T1000 (cell line): ENCODE results near the gene TBCK.
"Not testable (repeated sequence)": the region's sequence is repeated elsewhere in the genome, so short reads cannot be mapped to it uniquely, and the experiment has no call there.

ENCODE experiments used
- DNase-seq: peaks from one replicate; lab custom pipeline; 2025; ENCODE audit warnings: mixed read lengths; lab: John Stamatoyannopoulos, UW

Gene TBCK

DNA sequence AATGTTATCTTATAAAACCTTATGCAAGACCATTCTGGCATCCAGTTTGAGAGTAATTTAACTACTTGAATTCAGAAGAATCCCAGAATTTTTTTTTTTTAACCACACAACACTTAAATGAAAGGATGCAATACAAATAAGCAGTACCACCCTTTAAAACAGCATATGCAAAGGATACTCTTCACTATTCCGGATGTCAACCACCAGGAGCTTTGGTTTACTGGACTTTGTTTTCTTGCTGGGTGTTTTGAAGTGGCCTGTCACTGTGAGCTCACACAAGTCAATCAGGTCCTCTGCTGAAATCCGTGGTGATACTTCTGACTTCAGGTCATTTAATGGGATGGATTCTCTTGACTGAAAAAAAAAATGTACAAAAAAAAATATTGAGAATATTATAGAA lies 200.0 kb downstream of the TBCK start:
- DNase-seq: no peak

DNA sequence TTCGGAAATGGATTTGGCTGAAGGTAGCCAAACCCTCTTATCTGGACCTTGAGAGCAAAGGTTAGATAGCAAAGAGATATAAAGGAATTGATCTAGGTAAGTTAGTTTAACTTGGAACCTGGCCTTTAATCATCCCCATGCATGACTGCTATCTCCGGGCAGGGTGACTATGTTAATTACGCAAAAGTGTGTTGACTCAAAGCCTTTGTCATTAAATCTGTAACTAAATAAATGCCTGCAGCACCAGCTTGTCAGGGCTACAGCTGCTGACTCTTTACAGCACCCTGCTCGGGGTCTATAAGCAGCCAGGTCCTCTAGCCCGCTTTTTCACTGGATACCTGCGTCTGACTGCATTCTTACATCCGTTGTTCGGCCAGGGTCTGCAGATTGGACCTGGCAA lies 201.7 kb downstream of the TBCK start:
- no peak for DNase-seq

DNA sequence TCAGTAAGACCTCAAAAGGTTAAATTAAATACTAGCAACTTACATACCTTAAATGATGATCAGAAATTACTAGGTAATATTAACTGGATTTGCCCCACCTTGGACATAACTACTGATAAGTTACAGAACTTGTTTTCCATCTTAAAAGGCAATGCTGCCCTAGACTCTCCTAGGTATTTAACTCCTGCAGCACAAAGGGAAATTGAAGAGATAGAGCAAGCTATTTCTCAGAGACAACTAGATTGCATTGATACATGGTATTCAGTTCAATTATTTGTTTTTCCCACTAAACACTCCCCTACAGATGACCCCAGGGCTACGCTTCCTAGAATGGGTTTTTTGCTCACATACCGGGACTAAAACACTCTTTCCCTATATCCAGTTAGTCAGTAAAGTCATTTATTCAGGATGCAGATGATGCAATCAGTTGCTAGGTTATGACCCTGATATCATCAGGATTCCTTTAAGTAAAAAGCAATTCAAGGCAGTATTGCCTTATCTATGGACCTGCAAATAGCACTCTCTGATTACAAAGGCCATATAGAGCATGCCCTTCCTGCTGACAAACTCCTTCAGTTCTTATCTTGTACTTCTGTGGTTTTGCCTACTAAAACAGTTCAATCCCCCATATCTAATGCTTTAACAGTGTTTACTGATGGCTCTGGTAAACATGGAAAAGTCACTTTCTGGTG lies 204.1 kb downstream of the TBCK start:
- not testable (repeated sequence) for DNase-seq

DNA sequence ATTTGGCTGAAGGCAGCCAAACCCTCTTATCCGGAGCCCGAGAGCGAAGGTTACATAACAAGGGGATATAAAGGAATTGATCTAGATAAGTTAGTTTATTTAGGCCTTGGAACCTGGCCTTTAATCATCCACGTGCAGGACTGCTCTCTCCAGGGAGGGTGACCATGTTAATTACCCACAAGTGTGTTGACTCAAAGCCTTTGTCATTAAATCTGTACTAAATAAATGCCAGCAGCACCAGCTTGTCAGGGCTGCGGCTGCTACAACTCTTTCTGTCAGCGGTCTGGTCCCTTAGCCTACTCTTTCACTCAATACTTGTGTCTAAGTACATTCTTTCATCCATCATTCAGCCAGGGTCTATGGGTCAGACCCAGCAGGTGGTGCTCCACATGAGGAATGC lies 206.1 kb downstream of the TBCK start:
- no peak for DNase-seq

DNA sequence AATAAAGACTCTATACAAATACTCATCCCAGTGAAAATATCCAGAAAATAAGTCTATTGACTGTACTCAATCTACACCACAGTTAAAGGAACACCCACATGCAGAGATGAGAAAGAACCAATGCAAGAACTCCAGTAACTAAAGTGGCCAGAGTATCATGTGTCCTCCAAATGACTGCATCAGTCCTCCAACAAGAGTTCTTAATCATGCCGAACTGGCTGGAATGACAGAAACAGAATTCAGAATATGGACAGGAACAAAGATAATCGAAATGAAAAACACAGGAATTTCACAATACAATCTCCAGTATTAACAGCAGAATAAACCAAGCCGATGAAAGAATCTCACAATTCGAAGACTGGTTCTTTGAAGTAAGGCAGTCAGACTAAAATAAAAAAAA lies 210.3 kb downstream of the TBCK start:
- DNase-seq: no peak

DNA sequence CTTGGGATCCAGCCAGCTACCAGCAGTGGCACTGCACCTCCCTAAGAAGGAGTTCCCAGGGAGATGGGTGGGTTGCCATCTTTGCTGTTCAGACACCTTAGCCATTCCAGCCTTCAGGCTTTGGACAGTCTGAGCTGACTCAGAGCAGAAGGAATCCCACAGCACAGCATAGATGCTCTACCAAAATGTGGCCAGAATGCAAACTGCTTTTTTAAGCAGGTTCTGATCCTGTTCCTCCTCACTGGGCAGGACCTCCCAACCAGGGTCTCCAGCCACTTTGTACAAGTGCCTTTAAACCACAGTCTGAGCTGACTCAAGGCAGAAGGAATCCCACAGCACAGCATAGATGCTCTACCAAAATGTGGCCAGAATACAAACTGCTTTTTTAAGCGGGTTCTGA lies 211.7 kb downstream of the TBCK start:
- no peak for DNase-seq

DNA sequence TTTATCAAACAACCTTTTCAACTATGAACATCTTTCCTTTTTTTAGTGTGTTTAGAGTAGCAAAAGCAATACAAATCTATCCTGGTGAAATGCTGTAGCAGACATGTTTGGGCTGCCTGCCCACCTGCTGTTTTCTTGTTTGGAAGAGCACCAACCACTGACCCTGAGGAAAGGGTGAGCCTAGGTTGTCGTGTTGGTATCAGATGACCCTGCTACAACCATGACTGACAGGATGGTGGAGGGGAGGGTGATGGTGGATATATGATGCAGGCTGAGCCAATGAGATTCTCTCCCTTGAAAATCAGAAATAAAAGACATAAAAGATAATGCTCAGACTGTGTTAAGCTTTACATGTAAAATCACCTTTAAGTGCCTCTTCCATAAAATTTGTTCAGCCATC lies 219.6 kb downstream of the TBCK start:
- DNase-seq: no peak

DNA sequence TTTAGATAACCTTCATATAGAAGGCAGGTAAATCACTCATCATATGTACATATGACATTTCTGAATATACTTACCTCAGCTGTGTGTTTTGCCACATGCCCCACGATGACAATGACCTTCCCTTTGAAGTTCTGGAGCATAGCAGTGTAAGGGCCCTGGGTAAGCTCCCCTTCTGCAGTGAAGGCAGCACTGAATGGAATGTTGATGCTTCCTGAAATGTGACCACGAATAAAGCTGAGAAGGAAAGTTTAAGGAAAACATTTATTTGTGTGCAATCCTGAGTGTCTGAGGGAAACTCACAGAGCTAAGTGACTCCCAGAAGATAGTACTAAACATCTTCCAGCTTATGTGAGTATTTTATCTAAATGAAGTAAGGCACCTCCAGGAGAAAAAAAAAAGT lies 220.6 kb downstream of the TBCK start:
- no peak for DNase-seq

DNA sequence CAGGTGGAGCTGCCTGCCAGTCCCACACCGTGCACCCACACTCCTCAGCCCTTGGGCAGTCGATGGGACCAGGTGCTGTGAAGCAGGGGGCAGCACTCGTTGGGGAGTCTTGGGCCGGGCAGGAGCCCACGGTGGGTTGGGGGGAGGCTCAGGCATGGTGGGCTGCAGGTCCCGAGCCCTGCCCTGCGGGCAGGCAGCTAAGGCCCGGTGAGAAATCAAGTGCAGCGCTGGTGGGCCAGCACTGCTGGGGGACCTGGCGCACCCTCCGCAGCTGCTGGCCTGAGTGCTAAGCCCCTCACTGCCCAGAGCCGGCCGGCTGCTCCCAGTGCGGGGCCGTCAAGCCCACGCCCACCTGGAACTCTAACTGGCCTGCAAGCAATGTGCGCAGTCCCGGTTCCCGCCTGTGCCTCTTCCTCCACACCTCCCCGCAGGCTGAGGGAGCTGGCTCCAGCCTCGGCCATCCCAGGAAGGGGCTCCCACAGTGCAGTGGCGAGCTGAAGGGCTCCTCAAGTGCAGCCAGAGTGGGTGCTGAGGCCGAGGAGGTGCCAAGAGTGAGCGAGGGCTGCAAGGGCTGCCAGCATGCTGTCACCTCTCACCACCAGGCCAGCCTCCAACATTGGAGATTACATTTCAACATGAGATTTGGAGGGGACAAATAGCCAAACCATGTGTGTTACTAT lies 223.5 kb downstream of the TBCK start:
- no peak for DNase-seq

DNA sequence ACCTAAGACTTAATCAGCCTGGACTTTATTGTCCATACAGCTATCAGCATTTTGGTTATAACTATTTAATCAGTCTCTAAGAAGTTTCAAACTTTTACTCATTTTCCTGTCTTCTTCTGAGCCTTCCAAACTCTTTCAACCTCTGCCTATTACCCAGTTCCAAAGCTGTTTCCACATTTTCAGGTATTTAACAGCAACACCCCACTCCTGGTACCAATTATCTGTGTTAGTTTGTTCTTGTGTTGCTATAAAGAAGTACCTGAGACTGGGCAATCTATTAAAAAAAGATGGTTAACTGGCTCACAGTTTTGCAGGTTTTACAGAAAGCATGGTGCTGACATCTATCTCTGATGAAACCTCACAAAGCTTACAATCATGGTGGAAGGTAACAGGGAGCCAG lies 225.2 kb downstream of the TBCK start:
- no peak for DNase-seq

DNA sequence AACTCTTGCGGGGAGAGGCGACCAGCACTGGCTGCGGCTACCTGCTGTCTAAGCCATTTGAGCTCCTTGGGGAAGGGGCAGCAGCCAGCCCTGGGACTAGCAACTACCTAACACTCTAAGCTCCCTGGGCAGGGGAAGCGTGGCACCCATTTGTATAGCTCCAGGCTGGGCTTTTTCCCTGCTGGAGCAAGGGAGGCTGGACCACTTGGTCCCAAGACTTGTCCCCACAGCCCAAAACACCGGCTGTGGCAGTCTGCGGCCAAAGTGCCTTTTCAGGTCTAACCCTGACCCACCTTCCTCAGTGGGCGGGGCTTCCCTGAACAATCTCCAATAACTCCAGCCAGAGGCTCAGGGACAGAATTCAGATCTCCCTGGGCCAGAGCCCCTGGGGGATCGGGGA lies 232.9 kb downstream of the TBCK start:
- DNase-seq: no peak

DNA sequence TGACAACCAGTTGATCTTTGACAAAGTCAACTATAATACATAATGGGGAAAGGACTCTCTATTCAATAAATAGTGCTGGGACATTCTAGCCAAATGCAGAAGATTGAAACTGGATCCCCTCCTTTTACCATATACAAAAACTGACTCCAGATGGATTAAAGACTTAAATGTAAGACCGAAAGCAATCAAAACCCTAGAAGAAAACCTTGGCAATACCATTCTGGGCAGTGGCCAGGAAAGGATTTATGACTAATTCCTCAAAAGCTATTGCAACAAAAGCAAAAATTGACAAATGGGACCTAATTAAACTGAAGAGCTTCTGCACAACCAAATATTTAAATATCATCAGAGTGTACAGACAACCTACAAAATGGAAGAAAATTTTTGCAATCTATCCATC lies 235.6 kb downstream of the TBCK start:
- no peak for DNase-seq

DNA sequence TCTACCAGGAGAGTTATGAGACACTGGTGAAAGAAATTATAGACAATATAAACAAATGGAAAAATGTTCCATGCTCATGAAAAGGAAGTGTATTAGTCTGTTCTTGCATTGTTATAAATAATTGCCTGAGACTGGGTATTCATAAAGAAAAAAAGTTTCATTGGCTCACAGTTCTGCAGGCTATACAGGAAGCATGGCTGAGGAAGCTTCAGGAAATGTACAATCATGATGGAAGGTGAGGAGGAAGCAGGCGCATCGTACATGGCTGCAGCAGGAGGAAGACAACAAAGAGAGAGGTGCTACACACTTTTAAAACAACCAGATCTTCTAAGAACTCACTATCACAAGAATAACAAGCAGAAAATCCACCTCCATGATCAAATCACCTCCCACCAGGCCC lies 236.4 kb downstream of the TBCK start:
- no peak for DNase-seq

DNA sequence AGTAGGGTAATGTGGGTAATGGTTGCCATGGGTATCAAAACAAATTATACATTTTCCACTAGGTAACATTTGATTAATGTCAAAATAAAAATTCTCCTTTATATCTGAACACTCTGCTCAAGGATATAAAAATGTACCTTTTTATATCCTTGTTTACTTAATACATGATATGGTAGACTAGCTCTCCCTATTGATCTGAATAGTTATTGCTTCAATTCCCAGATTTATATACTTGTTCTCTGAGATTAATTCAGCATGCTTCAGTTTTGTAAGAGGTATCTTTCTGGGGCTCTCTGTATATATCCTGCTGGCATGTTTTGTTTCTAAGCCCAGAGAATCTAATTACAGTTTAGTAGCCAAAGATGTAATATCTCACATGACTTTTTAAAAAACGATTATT lies 251.0 kb downstream of the TBCK start:
- DNase-seq: no peak

DNA sequence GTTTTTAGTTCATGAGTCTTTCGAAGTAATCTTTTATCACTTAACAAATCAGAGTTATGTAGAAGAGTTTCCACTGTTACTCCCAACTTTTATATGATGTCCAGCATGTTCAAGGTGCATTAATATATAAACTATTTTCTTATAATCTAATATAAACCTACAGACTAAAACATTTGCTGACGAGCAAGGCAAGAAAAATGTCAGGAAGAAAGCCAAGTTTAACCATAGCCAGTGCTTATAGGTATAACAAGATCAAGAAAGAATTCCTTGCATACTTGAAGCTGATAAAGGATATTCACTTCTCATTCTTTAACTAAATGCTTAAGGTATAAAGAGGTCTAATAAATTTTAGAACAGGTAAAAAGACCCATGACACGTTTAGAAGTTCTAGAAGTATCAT lies 253.0 kb downstream of the TBCK start:
- no peak for DNase-seq

DNA sequence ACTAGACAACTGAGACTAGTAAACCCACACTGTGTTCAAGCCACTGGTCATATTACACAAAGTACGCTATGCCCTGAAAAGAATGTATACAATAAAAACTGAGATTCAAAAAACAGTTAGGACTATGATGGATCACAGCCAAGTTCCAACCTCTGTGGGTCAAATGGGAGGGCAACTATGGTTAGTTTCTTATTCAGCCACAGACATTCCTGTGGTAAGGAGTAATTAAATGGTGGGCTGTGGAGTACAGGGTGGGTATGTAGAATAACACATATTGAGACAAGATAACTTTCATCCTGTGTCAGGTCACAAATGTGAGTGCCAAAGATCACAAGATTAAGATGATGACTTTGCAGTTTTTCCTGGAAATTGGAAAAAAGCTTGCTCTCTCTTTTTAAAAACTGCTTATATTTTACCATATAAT lies 253.5 kb downstream of the TBCK start:
- DNase-seq: no peak

DNA sequence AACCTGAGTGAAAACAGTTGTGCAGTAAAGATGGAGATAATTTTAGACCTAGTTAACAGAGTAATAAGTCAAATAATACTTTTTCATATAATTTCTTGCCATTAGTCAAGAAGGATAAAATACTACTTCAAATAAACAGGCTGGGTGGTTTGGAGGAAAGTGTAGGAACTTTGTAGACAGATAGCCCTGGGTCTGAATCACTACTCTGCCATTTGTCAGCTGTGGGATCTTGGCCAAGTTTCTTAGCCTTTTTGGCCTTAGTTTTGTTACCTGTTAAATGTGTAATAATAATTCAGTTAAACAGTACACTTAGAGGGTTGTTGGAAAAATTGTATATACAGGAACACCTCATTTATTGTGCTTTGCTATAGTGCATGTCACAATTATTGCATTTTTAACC lies 257.1 kb downstream of the TBCK start:
- no peak for DNase-seq

DNA sequence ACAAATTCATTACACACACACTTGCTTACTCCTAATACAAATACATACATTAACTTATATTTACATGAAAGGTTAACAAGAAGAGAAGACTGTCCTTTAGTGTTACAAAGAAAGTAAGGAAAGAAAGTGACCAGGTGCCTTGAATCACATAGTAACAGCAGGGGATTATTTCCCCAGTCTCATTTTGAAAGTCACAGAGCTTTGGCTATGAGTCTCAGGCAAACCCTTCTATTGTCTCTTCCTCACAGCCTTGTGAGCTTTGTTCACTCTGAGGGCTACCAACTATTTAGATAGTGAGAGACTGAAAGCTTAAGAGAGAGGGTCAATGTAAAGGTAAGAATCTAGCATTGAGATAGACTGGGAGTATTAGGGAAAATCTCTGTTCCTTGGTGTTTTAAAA lies 259.1 kb downstream of the TBCK start:
- DNase-seq: no peak

DNA sequence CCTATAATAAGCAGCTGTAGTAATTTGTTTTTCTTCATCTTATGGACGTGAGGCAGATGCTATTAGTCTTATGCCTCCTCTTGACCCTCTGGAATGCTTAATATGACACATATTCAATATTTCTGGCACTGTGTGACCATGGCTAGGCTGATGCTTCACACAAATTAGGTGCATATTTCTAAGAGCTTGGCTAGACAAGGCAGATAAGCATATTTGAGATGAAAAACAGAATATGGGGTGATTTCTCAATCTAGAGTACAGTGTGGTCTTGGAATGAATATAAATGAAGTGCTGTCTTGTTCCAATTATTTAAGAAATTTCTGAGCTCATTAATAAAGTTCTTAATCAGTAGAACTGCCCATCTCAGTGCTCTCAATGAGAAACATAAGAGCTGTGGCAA lies 264.5 kb downstream of the TBCK start:
- no peak for DNase-seq

DNA sequence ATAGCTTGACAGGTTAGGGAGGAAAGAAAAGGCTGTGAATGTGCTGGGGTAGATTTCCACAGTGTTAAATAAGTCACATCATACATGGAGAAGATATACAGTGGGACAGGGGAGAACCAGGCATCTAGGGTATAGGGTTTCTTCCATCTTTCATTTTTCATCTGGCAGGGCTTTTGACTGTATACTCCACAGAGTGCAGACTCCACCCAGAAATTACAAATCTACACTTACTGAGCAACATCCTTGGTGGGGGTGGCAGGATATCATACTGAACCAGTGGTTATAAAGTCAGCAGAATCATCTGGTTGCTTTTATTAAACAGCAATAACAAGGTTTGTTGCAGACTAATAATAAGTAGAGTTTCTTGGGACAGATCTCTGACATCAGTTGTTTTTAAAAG lies 266.5 kb downstream of the TBCK start:
- DNase-seq: no peak

DNA sequence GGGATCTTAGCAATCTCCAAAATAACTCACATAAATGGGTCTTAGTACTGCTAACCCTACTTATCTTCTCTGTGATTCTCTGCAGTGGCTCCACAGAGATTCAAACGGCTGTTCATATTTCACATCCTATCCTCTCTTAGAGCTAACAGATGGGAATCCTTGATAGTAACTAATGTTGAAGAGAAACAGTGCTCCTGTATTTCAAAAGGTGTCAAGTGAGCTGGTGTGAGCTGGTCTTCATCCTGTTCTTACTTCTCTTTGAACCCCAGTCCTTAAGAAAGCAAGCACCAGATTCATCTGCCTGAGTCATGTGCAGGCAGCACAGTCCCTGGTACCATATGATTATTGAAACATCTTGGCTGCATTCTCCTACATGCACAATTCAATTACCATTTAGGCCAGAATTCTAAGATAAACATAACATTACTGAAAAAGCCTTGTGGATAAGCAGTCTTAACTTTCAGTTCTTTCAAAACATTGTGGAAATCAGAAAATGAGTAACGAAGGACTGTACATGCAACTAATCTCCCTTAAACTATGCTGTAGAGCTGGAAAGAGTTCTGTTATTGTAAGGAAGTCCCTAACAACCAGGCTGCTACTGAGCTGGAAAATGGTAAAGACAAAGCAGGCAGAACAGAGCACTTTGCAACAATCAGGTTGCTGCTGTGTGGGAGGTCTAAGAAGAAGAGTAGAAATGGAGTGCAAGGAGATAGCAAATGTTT lies 267.6 kb downstream of the TBCK start:
- DNase-seq: no peak

DNA sequence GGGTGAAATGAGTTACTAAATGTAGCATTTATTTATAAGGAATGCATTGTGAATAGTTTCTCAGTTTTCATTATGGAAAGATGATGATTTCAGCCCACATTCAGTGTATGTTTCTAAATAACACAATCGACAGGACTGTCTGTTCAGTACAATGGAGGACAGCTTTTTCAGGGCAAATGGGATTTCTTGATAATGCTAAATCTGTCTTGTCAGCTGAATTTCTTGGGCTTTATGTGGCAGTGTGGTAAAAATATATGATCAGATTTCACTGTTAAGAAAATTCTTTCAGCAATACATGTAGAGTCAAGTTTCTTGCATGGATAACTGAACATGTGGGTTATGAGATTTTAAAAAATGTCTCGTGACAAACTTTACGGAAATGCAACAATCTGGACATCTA lies 269.9 kb downstream of the TBCK start:
- no peak for DNase-seq

DNA sequence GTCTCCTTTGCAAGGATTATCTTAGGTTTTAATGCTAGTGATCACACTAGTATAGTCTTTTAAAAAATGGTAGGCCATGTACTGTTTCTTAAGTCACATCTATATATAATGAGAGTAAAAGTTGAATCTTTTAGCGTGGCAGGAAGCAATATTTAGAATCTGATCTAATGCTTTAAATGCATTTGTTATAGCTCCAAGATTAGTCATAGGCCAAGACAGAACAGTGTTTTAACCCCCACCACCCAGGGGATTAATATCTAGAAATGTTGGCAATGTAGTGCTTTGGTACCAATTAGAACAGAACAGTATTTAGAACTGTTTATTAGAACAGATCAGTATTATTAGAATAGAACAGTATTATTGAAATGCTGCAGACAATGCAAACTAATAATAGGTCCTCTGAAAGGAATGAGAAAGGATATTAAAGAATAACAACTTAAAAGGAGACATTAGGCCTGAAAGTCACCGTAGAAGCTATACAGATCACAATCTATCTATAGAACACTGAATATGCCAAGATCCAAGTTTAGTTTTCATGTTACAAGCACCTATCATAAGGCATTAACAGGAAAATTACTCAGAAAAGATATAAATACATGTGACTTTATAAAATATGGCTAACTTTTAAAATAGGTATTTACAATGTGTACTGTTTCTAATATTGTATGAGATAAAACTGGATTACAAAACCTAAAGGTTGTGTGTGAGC lies 274.6 kb downstream of the TBCK start:
- DNase-seq: no peak
